ENCODE data around the gene MYL3.

The MYL3 gene

GRCh38 chr3:46882377-46883053, 19.3 kb upstream of the MYL3 start:
- DNase-seq, result no peak

GRCh38 chr3:46881596-46882376, 18.5 kb upstream of the MYL3 start:
- DNase-seq, result peak; percentile 24

GRCh38 chr3:46880884-46881595, 17.8 kb upstream of the MYL3 start:
- DNase-seq, result no peak

GRCh38 chr3:46878781-46879436, 15.7 kb upstream of the MYL3 start:
- no peak for DNase-seq

- no peak for DNase-seq
These were observed 14.3 kb upstream of the MYL3 start, which contains the start of gene PTH1R for GRCh38 chr3:46877406-46878125. TSS of gene PTH1R (plus strand) at chr3:46877721. CDS start at chr3:46883560, 5,839 bp downstream.

GRCh38 chr3:46876313-46877300, 13.4 kb upstream of the MYL3 start:
- DNase-seq, result no peak

GRCh38 chr3:46875560-46875959, 12.3 kb upstream of the MYL3 start:
- DNase-seq, result no peak

GRCh38 chr3:46874430-46874829, 11.2 kb upstream of the MYL3 start:
- no peak for DNase-seq

GRCh38 chr3:46873521-46873920, 10.3 kb upstream of the MYL3 start:
- no peak for DNase-seq

- DNase-seq, result no peak
These were observed 8.0 kb upstream of the MYL3 start for GRCh38 chr3:46871222-46871621.

- DNase-seq, result no peak
These were observed 7.4 kb upstream of the MYL3 start for GRCh38 chr3:46870651-46871050.

GRCh38 chr3:46869440-46869839, 6.2 kb upstream of the MYL3 start:
- no peak for DNase-seq

GRCh38 chr3:46868948-46869347, 5.7 kb upstream of the MYL3 start:
- DNase-seq, result no peak

GRCh38 chr3:46868287-46868686, 5.0 kb upstream of the MYL3 start:
- no peak for DNase-seq

- DNase-seq, result no peak
These were observed 4.3 kb upstream of the MYL3 start for GRCh38 chr3:46867550-46867898.

- peak; percentile 83 for DNase-seq
These were observed 3.7 kb upstream of the MYL3 start for GRCh38 chr3:46866720-46867549.

GRCh38 chr3:46866032-46866595, 2.9 kb upstream of the MYL3 start:
- no peak for DNase-seq

- DNase-seq, result no peak
These were observed 2.3 kb upstream of the MYL3 start for GRCh38 chr3:46865546-46865945.

- DNase-seq, result no peak
These were observed 1.8 kb upstream of the MYL3 start for GRCh38 chr3:46865031-46865507.
